SW 1271 (cell line): ENCODE data around the gene SLC25A33.

Experiments
- DNase-seq, 2 experiments: peaks; one replicate each; lab custom pipeline; 2025; lab: John Stamatoyannopoulos, UW

Gene SLC25A33

GRCh38 chr1:9600861-9601834 is 61.9 kb downstream of the SLC25A33 start:
- DNase-seq: no peak

GRCh38 chr1:9601942-9602793 is 62.9 kb downstream of the SLC25A33 start:
- DNase-seq: no peak

- no peak for DNase-seq
Observed at GRCh38 chr1:9602794-9603167, 63.5 kb downstream of the SLC25A33 start.

- DNase-seq: no peak
Observed at GRCh38 chr1:9603307-9603706, 64.0 kb downstream of the SLC25A33 start.

GRCh38 chr1:9603766-9604753 is 64.8 kb downstream of the SLC25A33 start:
- no peak for DNase-seq

GRCh38 chr1:9604836-9605235 is 65.6 kb downstream of the SLC25A33 start:
- no peak for DNase-seq

GRCh38 chr1:9605946-9606455 is 66.7 kb downstream of the SLC25A33 start:
- no peak for DNase-seq

- DNase-seq: no peak
Observed at GRCh38 chr1:9606458-9606857, 67.2 kb downstream of the SLC25A33 start.

GRCh38 chr1:9606948-9607347 is 67.7 kb downstream of the SLC25A33 start:
- DNase-seq: no peak

- no peak for DNase-seq
Observed at GRCh38 chr1:9607352-9607751, 68.1 kb downstream of the SLC25A33 start.

- DNase-seq: no peak
Observed at GRCh38 chr1:9609998-9610397, 70.7 kb downstream of the SLC25A33 start.

GRCh38 chr1:9610548-9610947 is 71.3 kb downstream of the SLC25A33 start:
- no peak for DNase-seq

GRCh38 chr1:9611716-9612115 is 72.5 kb downstream of the SLC25A33 start:
- no peak for DNase-seq

- no peak for DNase-seq
Observed at GRCh38 chr1:9612162-9612845, 73.0 kb downstream of the SLC25A33 start.

- DNase-seq: no peak
Observed at GRCh38 chr1:9612871-9613624, 73.8 kb downstream of the SLC25A33 start.

GRCh38 chr1:9613625-9614299 is 74.5 kb downstream of the SLC25A33 start:
- DNase-seq: no peak

- DNase-seq: peak in 1 of 2 experiments; percentile 29
Observed at GRCh38 chr1:9615316-9616063, 76.2 kb downstream of the SLC25A33 start.

GRCh38 chr1:9618909-9619679 is 79.8 kb downstream of the SLC25A33 start:
- no peak for DNase-seq
